Endometrial microvascular endothelial cells (primary cell): Measurements from ENCODE around the gene PTPRF. TPM values are rescaled to one million over a fixed set of nuclear protein-coding genes. Genes with fewer than 3 reads are reported as not detected.

Source experiments
- in situ Hi-C: cut with HindIII; loops from 2 replicates; pipeline ENCODE4 v1.10.0; 2017; ENCODE audit warnings: low sequenced_read_pairs, low pct_unique_long_range_greater_than_20kb; ENCODE audit errors: inconsistent ontology term
- total RNA-seq: library from RNA; depleted of rRNA; stranded (reverse); fragments of >200 nt; gene quantifications from one replicate; pipeline ENCODE4 v1.2.3, GENCODE V29; 2015; ENCODE audit errors: inconsistent ontology term

The PTPRF gene
- total RNA-seq, 1 donor from 2014 or later, result 75.3 TPM

DNA sequence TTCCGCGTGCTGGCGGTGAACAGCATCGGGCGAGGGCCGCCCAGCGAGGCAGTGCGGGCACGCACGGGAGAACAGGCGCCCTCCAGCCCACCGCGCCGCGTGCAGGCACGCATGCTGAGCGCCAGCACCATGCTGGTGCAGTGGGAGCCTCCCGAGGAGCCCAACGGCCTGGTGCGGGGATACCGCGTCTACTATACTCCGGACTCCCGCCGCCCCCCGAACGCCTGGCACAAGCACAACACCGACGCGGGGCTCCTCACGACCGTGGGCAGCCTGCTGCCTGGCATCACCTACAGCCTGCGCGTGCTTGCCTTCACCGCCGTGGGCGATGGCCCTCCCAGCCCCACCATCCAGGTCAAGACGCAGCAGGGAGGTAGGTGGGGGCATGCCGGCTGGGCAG lies 60.5 kb downstream of the PTPRF start:
- in situ Hi-C loops, result no loop called here

GRCh38 chr1:43592051-43592665 lies 61.5 kb downstream of the PTPRF start:
- in situ Hi-C loops, result no loop called here

- in situ Hi-C loops, result no loop called here
Measured at GRCh38 chr1:43592974-43593683, 62.4 kb downstream of the PTPRF start.

- in situ Hi-C loops, result no loop called here
Measured at GRCh38 chr1:43596579-43596978, 65.9 kb downstream of the PTPRF start.

- in situ Hi-C loops, result no loop called here
Measured at GRCh38 chr1:43597028-43597427, 66.3 kb downstream of the PTPRF start.

DNA sequence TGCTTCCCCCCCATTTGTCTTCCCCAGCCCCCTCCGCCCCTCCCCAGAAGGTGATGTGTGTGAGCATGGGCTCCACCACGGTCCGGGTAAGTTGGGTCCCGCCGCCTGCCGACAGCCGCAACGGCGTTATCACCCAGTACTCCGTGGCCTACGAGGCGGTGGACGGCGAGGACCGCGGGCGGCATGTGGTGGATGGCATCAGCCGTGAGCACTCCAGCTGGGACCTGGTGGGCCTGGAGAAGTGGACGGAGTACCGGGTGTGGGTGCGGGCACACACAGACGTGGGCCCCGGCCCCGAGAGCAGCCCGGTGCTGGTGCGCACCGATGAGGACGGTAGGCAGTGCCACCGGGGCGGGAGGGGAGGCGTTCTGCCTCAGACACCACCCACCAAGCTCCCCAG lies 67.0 kb downstream of the PTPRF start:
- in situ Hi-C loops, result no loop called here

- in situ Hi-C loops, result no loop called here
Measured at GRCh38 chr1:43598622-43599021, 67.9 kb downstream of the PTPRF start.

- in situ Hi-C loops, result no loop called here
Measured at GRCh38 chr1:43600033-43601020, 69.6 kb downstream of the PTPRF start.

DNA sequence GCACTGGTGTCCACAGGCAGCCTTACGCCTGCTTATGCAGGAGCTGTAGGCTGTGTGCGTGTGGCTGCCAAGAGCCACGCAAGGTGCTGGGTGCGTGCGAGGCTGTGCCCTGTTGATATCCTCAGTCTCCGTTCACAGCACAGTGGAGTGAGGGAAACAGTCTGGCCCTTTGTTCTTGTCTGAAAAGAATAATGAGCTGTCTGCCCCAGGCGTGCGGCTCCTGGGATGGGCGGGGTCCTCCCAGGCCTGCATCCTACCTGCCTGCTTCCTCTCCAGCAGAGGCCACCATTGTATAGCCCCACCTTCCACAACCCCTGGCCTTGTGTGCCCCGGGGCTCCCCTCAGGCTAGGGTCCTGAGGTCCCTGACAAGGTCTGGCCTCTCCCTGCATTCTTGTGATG lies 72.3 kb downstream of the PTPRF start:
- in situ Hi-C loops, result no loop called here

DNA sequence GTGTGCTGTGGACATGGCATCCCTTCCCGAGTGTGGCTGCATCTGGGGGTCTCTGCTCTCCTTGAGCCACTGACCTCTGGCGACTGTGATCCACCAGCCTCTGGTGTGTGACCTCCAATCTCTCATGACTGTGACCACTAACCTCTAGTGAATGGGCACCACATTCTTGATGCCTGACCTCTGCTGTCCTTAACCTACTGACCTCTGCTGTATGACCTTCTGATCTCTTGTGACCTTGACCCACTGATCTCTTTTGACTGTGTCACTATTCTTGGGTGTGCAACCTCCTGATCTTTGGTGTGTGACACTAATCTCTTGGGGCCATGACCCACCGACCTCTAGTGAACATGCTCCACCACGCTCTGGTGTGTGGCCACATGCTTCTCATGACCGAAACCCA lies 73.5 kb downstream of the PTPRF start:
- in situ Hi-C loops, result no loop called here

DNA sequence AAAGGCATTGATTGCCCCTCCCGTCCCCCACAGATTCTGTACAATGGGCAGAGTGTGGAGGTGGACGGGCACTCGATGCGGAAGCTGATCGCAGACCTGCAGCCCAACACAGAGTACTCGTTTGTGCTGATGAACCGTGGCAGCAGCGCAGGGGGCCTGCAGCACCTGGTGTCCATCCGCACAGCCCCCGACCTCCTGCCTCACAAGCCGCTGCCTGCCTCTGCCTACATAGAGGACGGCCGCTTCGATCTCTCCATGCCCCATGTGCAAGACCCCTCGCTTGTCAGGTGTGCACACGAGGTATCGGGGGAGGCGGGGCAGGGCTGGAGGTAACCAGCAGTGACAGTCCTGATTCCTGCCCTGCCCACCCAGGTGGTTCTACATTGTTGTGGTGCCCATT lies 74.5 kb downstream of the PTPRF start:
- in situ Hi-C loops, result no loop called here

GRCh38 chr1:43605766-43606165 lies 75.1 kb downstream of the PTPRF start:
- in situ Hi-C loops, result no loop called here

DNA sequence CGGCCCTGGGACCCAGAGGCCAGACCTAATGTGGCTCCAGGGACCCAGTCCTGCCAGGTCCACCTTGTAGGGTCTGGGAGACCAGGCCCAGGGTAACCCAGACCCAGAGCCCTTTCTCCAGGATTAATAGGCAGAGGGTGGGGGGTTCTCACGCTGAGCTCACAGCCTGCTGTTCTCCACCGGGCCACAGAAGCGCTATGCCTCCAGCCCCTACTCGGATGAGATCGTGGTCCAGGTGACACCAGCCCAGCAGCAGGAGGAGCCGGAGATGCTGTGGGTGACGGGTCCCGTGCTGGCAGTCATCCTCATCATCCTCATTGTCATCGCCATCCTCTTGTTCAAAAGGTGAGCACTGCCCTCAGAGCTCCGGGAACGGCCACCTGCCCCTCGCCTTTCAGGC lies 75.9 kb downstream of the PTPRF start:
- in situ Hi-C loops, result no loop called here

DNA sequence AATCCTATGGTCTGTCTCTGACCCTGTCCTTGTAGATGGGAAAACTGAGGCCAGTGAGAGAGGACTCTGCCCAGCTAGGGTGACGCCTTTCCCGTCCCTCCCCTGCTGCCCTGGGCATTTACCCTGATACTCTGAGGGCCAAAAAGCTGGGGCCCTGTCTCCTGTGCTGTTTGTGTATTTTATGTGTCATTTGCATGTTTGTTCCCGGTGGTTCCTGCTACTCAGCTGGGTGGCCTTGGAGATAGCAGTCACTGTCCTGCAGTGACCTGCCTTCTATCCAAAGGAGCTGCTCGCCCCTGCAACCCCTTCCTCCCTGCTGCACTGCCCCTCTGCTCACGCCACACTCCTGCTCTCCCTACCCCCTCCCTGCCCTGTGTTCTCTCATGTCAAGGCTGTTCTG lies 78.1 kb downstream of the PTPRF start:
- in situ Hi-C loops, result no loop called here

DNA sequence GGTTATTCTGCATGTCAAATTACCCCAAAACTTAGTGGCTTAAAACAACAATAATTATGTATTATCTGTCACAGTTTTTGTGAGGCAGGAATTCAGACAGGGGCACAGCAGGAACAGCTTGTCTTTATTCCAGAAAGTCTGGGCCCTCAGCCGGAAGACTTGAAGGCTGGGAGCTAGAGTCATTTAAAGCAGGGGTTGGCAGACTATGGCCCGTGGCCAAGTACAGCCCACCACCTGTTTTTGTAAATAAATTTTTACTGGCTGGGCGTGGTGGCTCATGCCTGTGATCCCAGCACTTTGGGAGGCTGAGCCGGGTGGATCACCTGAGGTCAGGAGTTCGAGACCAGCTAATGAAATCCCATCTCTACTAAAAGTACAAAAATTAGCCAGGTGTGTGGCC lies 79.7 kb downstream of the PTPRF start:
- in situ Hi-C loops, result no loop called here

- in situ Hi-C loops, result no loop called here
Measured at GRCh38 chr1:43611950-43612349, 81.3 kb downstream of the PTPRF start.

GRCh38 chr1:43612406-43612805 lies 81.7 kb downstream of the PTPRF start:
- in situ Hi-C loops, result no loop called here

DNA sequence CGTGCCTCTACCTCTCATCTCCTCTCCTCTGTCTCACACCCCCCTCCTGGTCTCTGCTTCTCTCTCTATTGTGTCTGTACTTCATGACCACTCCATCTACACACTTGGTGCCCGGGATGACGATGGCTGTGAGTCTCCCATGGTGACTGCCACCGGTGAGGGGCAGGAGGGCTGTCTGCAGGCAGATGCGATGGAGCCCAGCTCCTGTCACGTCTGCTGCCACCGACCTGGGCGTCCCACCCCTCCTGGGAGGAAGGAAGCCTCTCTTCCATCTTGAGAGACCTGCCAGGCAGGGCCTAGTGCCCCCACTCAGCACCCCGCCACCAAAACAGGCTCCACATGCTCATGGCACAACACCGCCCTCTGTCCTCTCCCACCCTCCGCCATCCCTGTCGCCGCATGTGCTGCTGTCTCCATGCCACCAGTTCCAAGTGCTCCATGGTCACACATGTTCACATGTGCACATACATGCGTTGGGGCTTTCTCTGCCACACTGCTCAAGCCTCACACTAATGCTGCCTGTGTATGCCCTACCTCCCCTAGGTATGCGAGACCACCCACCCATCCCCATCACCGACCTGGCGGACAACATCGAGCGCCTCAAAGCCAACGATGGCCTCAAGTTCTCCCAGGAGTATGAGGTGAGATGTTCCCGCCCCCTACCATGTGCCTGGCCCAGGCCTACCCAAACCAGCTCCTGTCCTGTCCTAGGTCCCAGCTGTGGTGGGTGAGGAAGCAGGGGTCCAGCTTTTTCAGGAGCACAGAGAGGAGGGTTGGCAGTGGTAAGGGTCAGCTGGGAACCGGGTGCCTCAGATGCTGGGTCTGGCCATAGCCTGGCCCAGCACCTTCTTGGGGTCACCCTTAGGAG lies 82.6 kb downstream of the PTPRF start:
- in situ Hi-C loops, result no loop called here

DNA sequence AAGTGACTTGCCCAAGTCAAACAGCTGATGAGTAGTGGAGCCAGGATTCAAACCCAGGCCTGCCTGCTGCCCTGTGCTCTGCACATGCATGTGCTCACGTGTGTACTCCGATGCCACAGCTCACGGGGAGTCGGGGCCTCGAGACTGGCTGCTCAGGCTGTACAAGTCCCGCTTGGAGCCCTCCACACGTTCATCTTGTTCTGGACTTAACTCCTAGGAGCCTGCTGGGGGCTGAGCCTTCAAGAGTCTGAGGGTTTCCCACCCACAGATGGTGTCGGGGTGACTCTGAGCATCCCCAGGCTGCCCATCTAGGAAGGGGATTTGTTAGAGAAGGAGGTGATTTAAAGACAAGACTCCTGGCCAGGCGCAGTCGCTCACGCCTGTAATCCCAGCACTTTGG lies 83.5 kb downstream of the PTPRF start:
- in situ Hi-C loops, result no loop called here
